ENCODE data around the gene HNRNPAB.

- TF ChIP-seq ADNP (tag; IDR thresholded peaks at IDR 0.05), result no peak
- TF ChIP-seq RAD21 (CRISPR knock-in tag; conservative IDR thresholded peaks at IDR 0.05 in 1 of 2, IDR thresholded peaks at IDR 0.05 in 1 of 2), result no peak
These were observed 36.9 kb downstream of the HNRNPAB start for GRCh38 chr5:178241231-178241663.

All from K562 (cell line).